ENCODE data around the gene NXF1. TPM values are rescaled to one million over a fixed set of nuclear protein-coding genes. Genes with fewer than 3 reads are reported as not detected.

NXF1 gene
- polyA plus RNA-seq, 1 donor (not counting 4 experiments of a cell fraction or from before 2014, with no cell fraction given), result 25.3 TPM

GRCh38 chr11:62806611-62807121, 1.4 kb upstream of the NXF1 start:
- dilution Hi-C loops (cut with MboI; ENCODE audit: extremely low pct_ligation_motif_present, low sequenced_read_pairs), result no loop called here
- FAIRE-seq (no peak), DNase-seq (ENCODE audit: low read depth, low spot score) (no peak)
- Histone ChIP-seq H3K4me2 (ENCODE audit: control insufficient read depth, extremely low read depth, insufficient read depth, low read depth, low read length) (peak overlapping the region; percentile 98), H3K79me2 (ENCODE audit: control insufficient read depth, insufficient read depth, low read length) (peaks cover 22% of the 10 kb centered on the region), H3K9me3 (ENCODE audit: control insufficient read depth, low read depth, low read length) (no peaks in the 10 kb centered on the region), H3K36me3 (ENCODE audit: control insufficient read depth in 2 of 2, extremely low read depth in 1 of 2, insufficient read depth in 2 of 2, low read length in 2 of 2) (peaks cover 6 to 18% of the 10 kb centered on the region in 2 experiments), H3K4me3 (ENCODE audit: control insufficient read depth in 2 of 3, extremely low read depth in 1 of 3, insufficient read depth in 2 of 3, low read depth in 1 of 3, low read length in 3 of 3) (peak overlapping the region in 1 of 3 experiments; percentile 99), H3K27me3 (ENCODE audit: control insufficient read depth, extremely low read depth, insufficient read depth, low read length) (no peaks in the 10 kb centered on the region), H4K20me1 (ENCODE audit: control insufficient read depth, extremely low read depth, insufficient read depth, low read length) (peaks cover 6% of the 10 kb centered on the region), H3K9me1 (ENCODE audit: control insufficient read depth, extremely low read depth, insufficient read depth, low read length) (no peaks in the 10 kb centered on the region), H3K9ac (ENCODE audit: control insufficient read depth, extremely low read depth, insufficient read depth, low read length) (peak overlapping the region; percentile 96), H2AFZ (ENCODE audit: control insufficient read depth, low read length) (no peak overlapping the region), H3K27ac (ENCODE audit: control insufficient read depth, insufficient read depth, low read length) (peak overlapping the region; percentile 80), H3K4me1 (ENCODE audit: control insufficient read depth, extremely low read depth, insufficient read depth, low read length) (peaks cover 20% of the 10 kb centered on the region)
- no peak for TF ChIP-seq EZH2 (IDR thresholded peaks at IDR 0.05; ENCODE audit: low read length)
- TF ChIP-seq CTCF (optimal IDR thresholded peaks at IDR 0.05 in 1 of 3, IDR thresholded peaks at IDR 0.05 in 1 of 3, conservative IDR thresholded peaks at IDR 0.05 in 1 of 3; ENCODE audit: extremely low read depth in 1 of 3, insufficient read depth in 2 of 3, low read length in 3 of 3), result no peak

DNA sequence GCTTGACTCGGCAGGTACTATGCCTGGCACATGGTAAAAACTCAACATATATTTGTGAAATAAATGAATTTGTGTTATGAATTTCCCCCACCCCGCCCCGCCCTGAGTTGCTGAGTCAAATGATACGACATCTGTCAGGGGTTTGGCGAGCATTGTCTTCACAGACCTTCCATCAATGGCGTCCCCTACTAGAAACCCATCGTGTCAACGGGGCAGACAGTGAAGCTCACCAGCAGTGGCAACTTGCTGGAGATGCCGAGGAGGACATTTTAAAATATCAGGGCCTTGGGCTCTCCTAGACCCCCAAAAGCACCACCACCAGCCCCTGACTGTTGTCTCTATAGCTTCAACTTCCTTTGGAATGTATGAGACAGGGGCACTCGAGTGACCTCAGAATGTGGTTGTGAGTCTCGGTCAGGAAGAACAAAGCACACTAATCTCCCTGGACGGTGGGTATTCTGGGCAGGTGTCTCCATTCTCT, 761 bp upstream of the NXF1 start:
- dilution Hi-C loops (cut with MboI; ENCODE audit: extremely low pct_ligation_motif_present, low sequenced_read_pairs), result no loop called here
- peaks cover 6% of the 10 kb centered on the region for H4K20me1 ChIP-seq (ENCODE audit: control insufficient read depth, extremely low read depth, insufficient read depth, low read length)
- DNase-seq (ENCODE audit: low read depth, low spot score) (no peak), FAIRE-seq (no peak)
- H3K36me3 ChIP-seq (ENCODE audit: control insufficient read depth in 2 of 2, extremely low read depth in 1 of 2, insufficient read depth in 2 of 2, low read length in 2 of 2), result peaks cover 13 to 25% of the 10 kb centered on the region in 2 experiments
- H3K79me2 ChIP-seq (ENCODE audit: control insufficient read depth, insufficient read depth, low read length), result peaks cover 22% of the 10 kb centered on the region
- H3K9ac ChIP-seq (ENCODE audit: control insufficient read depth, extremely low read depth, insufficient read depth, low read length), result peak overlapping the region; percentile 96
- peak overlapping the region; percentile 91 for H2AFZ ChIP-seq (ENCODE audit: control insufficient read depth, low read length)
- no peaks in the 10 kb centered on the region for H3K27me3 ChIP-seq (ENCODE audit: control insufficient read depth, extremely low read depth, insufficient read depth, low read length)
- peak overlapping the region; percentile 66 to 99 (median 99) for H3K4me3 ChIP-seq (ENCODE audit: control insufficient read depth in 2 of 3, extremely low read depth in 1 of 3, insufficient read depth in 2 of 3, low read depth in 1 of 3, low read length in 3 of 3)
- H3K4me2 ChIP-seq (ENCODE audit: control insufficient read depth, extremely low read depth, insufficient read depth, low read depth, low read length), result peak overlapping the region; percentile 98
- TF ChIP-seq EZH2 (IDR thresholded peaks at IDR 0.05; ENCODE audit: low read length) (no peak), CTCF (optimal IDR thresholded peaks at IDR 0.05 in 1 of 3, IDR thresholded peaks at IDR 0.05 in 1 of 3, conservative IDR thresholded peaks at IDR 0.05 in 1 of 3; ENCODE audit: extremely low read depth in 1 of 3, insufficient read depth in 2 of 3, low read length in 3 of 3) (no peak)
- H3K27ac ChIP-seq (ENCODE audit: control insufficient read depth, insufficient read depth, low read length), result peak overlapping the region; percentile 80
- H3K9me3 ChIP-seq (ENCODE audit: control insufficient read depth, low read depth, low read length), result no peaks in the 10 kb centered on the region
- H3K4me1 ChIP-seq (ENCODE audit: control insufficient read depth, extremely low read depth, insufficient read depth, low read length), result peaks cover 20% of the 10 kb centered on the region
- no peaks in the 10 kb centered on the region for H3K9me1 ChIP-seq (ENCODE audit: control insufficient read depth, extremely low read depth, insufficient read depth, low read length)
